Astrocyte of the cerebellum (primary cell): Measurements from ENCODE around the gene HOXA2.

ENCODE experiments used
- DNase-seq: peaks from one replicate; pipeline ENCODE4 v3.0.0-alpha.2; 2011; ENCODE audit warnings: low read depth
- H3K4me3 ChIP-seq: 2 replicates; pipeline ENCODE4 v1.5.1; 2011; ENCODE audit warnings: mild to moderate bottlenecking, low read depth, low read length, moderate library complexity
- CTCF ChIP-seq: IDR thresholded peaks from 2 replicates; pipeline ENCODE4 v1.5.1; 2012; ENCODE audit warnings: low read length, low read depth, moderate library complexity, mild to moderate bottlenecking; ENCODE audit errors: missing control alignments
- in situ Hi-C: cut with HindIII; loops from 2 replicates; pipeline ENCODE4 v1.10.0; 2017; ENCODE audit warnings: low sequenced_read_pairs

The HOXA2 gene

GRCh38 chr7:27115221-27116026, 12.9 kb upstream of the HOXA2 start:
- in situ Hi-C loops = loop anchor here (5.0 kb wide), 1 partner anchor 263 kb away; no protein-coding TSS in a partner anchor
- no peak for DNase-seq
- H3K4me3 ChIP-seq = peak overlapping the region; percentile 76
- no peak for TF ChIP-seq CTCF

GRCh38 chr7:27114881-27115220, 12.4 kb upstream of the HOXA2 start:
- no peak for DNase-seq
- in situ Hi-C loops = loop anchor here (5.0 kb wide), 1 partner anchor 263 kb away; no protein-coding TSS in a partner anchor
- peak overlapping the region; percentile 76 for H3K4me3 ChIP-seq
- TF ChIP-seq CTCF = no peak

DNA sequence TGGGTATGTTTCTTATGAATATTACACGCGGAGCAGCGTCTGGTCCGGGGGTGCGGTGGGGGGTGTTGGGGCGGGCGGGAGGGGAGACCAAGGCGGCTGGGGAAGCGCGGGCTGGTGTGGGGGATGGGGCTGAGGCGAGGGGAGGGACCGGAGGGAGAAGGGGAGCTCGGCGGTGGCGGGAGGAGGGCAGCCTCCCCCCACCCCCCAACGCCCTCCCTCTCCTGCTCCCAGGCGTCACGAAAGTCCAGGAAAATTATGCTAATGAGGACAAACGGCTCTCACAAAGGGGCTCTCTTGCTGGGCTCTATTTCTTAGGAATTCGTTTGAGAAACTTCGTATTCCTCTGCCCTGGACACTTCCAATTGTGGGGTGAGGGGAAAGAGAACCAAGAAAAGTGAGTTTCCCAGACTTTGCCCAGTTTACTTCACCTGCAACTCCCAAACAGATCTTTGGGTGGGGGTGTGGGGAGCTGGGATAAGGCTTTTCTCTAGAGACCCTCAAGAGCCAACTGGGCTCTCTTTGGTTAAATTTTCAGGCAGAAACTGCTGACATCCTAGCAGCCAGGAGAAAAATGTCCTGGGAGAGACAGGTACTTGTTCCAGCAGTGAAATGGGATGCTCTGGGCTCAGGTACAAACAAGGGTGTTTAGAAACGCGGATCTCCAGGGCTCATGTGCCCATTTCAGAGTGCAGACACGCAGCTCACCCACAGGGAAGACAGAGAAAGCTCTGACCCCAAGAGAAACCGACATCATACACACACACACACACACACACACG, 11.7 kb upstream of the HOXA2 start:
- H3K4me3 ChIP-seq = peak overlapping the region; percentile 76
- TF ChIP-seq CTCF = no peak
- in situ Hi-C loops = no loop called here
- DNase-seq = no peak

GRCh38 chr7:27112955-27113949, 10.8 kb upstream of the HOXA2 start:
- peak overlapping the region; percentile 76 for H3K4me3 ChIP-seq
- no peak for DNase-seq

DNA sequence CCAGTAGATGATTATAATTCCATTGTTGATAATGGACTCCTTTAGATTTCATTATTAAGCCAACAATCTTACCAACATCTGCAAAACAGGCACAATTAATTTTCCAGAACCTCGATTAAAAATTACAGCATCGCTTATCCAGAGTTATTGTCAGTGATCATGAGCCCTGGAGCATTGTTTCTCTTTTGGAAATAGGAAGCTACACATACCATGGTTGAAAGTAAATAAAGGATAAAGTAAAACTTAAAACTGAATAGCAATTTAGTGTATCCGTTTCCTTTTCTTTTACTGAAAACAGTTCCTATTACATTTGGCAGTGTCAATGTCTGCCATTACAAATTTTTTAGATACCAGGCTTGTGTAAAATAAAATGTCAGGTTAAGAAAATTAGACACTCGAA, 9.9 kb upstream of the HOXA2 start:
- no peak for DNase-seq
- TF ChIP-seq CTCF = no peak
- H3K4me3 ChIP-seq = peak overlapping the region; percentile 76
- in situ Hi-C loops = no loop called here

More at GRCh38 chr7:27112955-27113949, 10.8 kb upstream of the HOXA2 start:
- TF ChIP-seq CTCF = no peak
- in situ Hi-C loops = no loop called here
